GM23338 (cell line): ENCODE measurements around the gene PTGIS. TPM values are rescaled to one million over a fixed set of nuclear protein-coding genes. Genes with fewer than 3 reads are reported as not detected.

Source experiments
- ATAC-seq: fragments of 200-7000 bp; cut with Tn5 transposase; 3 replicates; pipeline ENCODE4 v1.9.1; 2020
- DNase-seq: peaks from one replicate; pipeline ENCODE4 v3.0.0-alpha.2; 2015; ENCODE audit warnings: low spot score
- H2AFZ ChIP-seq: fragments of 200-600 bp; sonication (generic); 2 replicates; pipeline ENCODE4 v1.8.0; 2016; ENCODE audit warnings: antibody characterized with exemption, mild to moderate bottlenecking, moderate library complexity
- H3F3A ChIP-seq: fragments of 200-600 bp; sonication (generic); replicated peaks from 2 replicates; pipeline ENCODE4 v1.8.0; 2017; ENCODE audit warnings: antibody characterized with exemption, mixed run types, low read depth
- H3K27ac ChIP-seq: fragments of 200-600 bp; sonication (generic); 2 replicates; pipeline ENCODE4 v1.6.1; 2016; ENCODE audit warnings: low read depth
- H3K27me3 ChIP-seq: fragments of 200-600 bp; sonication (generic); 2 replicates; pipeline ENCODE4 v1.8.0; 2016; ENCODE audit warnings: mild to moderate bottlenecking, mixed run types, moderate library complexity; ENCODE audit not compliant: insufficient read depth
- H3K36me3 ChIP-seq: fragments of 200-600 bp; sonication (generic); 2 replicates; pipeline ENCODE4 v1.8.0; 2016; ENCODE audit warnings: mild to moderate bottlenecking; ENCODE audit not compliant: insufficient read depth
- H3K4me1 ChIP-seq: fragments of 200-600 bp; sonication (generic); 2 replicates; pipeline ENCODE4 v1.8.0; 2016; ENCODE audit warnings: mild to moderate bottlenecking, moderate library complexity; ENCODE audit not compliant: insufficient read depth
- H3K4me2 ChIP-seq: fragments of 200-600 bp; sonication (generic); 2 replicates; pipeline ENCODE4 v1.7.1; 2017; ENCODE audit warnings: mixed run types
- H3K4me3 ChIP-seq: fragments of 200-600 bp; sonication (generic); 2 replicates; pipeline ENCODE4 v1.6.1; 2016; ENCODE audit warnings: mixed run types
- H3K79me2 ChIP-seq: fragments of 200-600 bp; sonication (generic); replicated peaks from 2 replicates; pipeline ENCODE4 v1.8.0; 2017; ENCODE audit warnings: mild to moderate bottlenecking; ENCODE audit not compliant: insufficient read depth
- H3K9me2 ChIP-seq: fragments of 200-600 bp; sonication (generic); 2 replicates; pipeline ENCODE4 v1.8.0; 2017; ENCODE audit not compliant: insufficient read depth
- H4K20me1 ChIP-seq: fragments of 200-600 bp; sonication (generic); replicated peaks from 2 replicates; pipeline ENCODE4 v1.8.0; 2017; ENCODE audit warnings: mild to moderate bottlenecking; ENCODE audit not compliant: insufficient read depth
- H3K27ac Mint-ChIP-seq: 2 replicates; pipeline ENCODE4 v1.8.0; 2020; ENCODE audit warnings: inconsistent platforms, mild to moderate bottlenecking, moderate library complexity, mixed read lengths
- H3K27me3 Mint-ChIP-seq: 3 replicates; pipeline ENCODE4 v1.8.0; 2022; ENCODE audit warnings: low read depth, mild to moderate bottlenecking, moderate library complexity, mixed read lengths, inconsistent platforms; ENCODE audit not compliant: insufficient read depth, poor library complexity
- H3K36me3 Mint-ChIP-seq: 3 replicates; pipeline ENCODE4 v1.8.0; 2021; ENCODE audit warnings: low read depth, mild to moderate bottlenecking, inconsistent platforms, moderate library complexity, mixed read lengths
- H3K4me1 Mint-ChIP-seq: 3 replicates; pipeline ENCODE4 v1.8.0; 2020; ENCODE audit warnings: mild to moderate bottlenecking, inconsistent platforms, mixed read lengths
- H3K4me3 Mint-ChIP-seq: 3 replicates; pipeline ENCODE4 v1.8.0; 2021; ENCODE audit warnings: moderate library complexity, mild to moderate bottlenecking, inconsistent platforms, mixed read lengths
- H3K9me3 Mint-ChIP-seq: 3 replicates; pipeline ENCODE4 v1.8.0; 2020; ENCODE audit warnings: moderate library complexity, mild to moderate bottlenecking, inconsistent platforms, mixed read lengths
- CREB1 ChIP-seq: fragments of 250-450 bp; sonication (Bioruptor Pico); IDR thresholded peaks from 2 replicates; pipeline ENCODE4 v1.5.0; 2020; ENCODE audit warnings: low read depth, mild to moderate bottlenecking, moderate library complexity
- CTCF ChIP-seq, 2 experiments: fragments of 200-600 bp in 1 of 2; sonication (generic) in 1 of 2; conservative IDR thresholded peaks; 2 replicates each; pipeline versions ENCODE4 v1.5.1 to v1.6.1; 2016 to 2017; ENCODE audit warnings: antibody characterized with exemption in 2 of 2, low read depth in 2 of 2, mild to moderate bottlenecking in 2 of 2, moderate library complexity in 1 of 2
- JUNB ChIP-seq: IDR thresholded peaks from one replicate; pipeline ENCODE4 v1.6.1; 2016; ENCODE audit warnings: antibody characterized with exemption; ENCODE audit not compliant: unreplicated experiment
- NANOG ChIP-seq: IDR thresholded peaks from 2 replicates; pipeline ENCODE4 v1.6.1; 2016; ENCODE audit warnings: antibody characterized with exemption, borderline replicate concordance
- STAT1 ChIP-seq: IDR thresholded peaks from one replicate; pipeline ENCODE4 v1.6.1; 2016; ENCODE audit warnings: antibody characterized with exemption; ENCODE audit not compliant: unreplicated experiment
- ZNF331 ChIP-seq: fragments of 250-450 bp; sonication (Bioruptor Pico); IDR thresholded peaks from 2 replicates; pipeline ENCODE4 v1.5.0; 2020; ENCODE audit warnings: low read depth, mild to moderate bottlenecking, moderate library complexity
- polyA plus RNA-seq: library from polyadenylated mRNA; unstranded; fragments of >200 nt; fragmentation: Nextera tagmentation; extraction: Ambion mirVana; gene quantifications from 2 replicates; pipeline ENCODE4 v1.2.1, GENCODE V29; 2016
- total RNA-seq: library from RNA; depleted of rRNA; stranded (reverse); fragments of >200 nt; shearing (Covaris generic); gene quantifications from 2 replicates; pipeline ENCODE4 v1.2.3, GENCODE V29; 2014
- TF ChIP-seq, protein P1 (sequence below): IDR thresholded peaks from 2 replicates; pipeline ENCODE4 v1.6.1; 2016; ENCODE audit warnings: antibody characterized with exemption
- TF ChIP-seq, protein P2 (sequence below): fragments of 250-450 bp; sonication (Bioruptor Pico); IDR thresholded peaks from 2 replicates; pipeline ENCODE4 v1.5.0; 2020; ENCODE audit warnings: mild to moderate bottlenecking, moderate library complexity

The PTGIS gene
- total and polyA plus RNA-seq, 2 experiments from 2014 or later = 6.6 to 28.7 TPM

GRCh38 chr20:49602345-49603208 lies 34.6 kb upstream of the PTGIS start:
- no peaks in the 10 kb centered on the region for H4K20me1 ChIP-seq
- H3K79me2 ChIP-seq = no peaks in the 10 kb centered on the region
- no peaks in the 10 kb centered on the region for H3K36me3 Mint-ChIP-seq
- no peaks in the 10 kb centered on the region for H3K36me3 ChIP-seq
- H3K27me3 ChIP-seq = no peaks in the 10 kb centered on the region
- H3F3A ChIP-seq = no peaks in the 10 kb centered on the region
- no peak overlapping the region for H3K4me3 Mint-ChIP-seq
- H3K4me3 ChIP-seq = no peak overlapping the region
- H3K27ac ChIP-seq = no peak overlapping the region
- DNase-seq (no peak), ATAC-seq (no peak)
- no peak overlapping the region for H3K4me2 ChIP-seq
- no peaks in the 10 kb centered on the region for H3K9me2 ChIP-seq
- no peak overlapping the region for H3K27ac Mint-ChIP-seq
- TF ChIP-seq, protein P1, sequence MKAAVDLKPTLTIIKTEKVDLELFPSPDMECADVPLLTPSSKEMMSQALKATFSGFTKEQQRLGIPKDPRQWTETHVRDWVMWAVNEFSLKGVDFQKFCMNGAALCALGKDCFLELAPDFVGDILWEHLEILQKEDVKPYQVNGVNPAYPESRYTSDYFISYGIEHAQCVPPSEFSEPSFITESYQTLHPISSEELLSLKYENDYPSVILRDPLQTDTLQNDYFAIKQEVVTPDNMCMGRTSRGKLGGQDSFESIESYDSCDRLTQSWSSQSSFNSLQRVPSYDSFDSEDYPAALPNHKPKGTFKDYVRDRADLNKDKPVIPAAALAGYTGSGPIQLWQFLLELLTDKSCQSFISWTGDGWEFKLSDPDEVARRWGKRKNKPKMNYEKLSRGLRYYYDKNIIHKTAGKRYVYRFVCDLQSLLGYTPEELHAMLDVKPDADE = no peak
- TF ChIP-seq CTCF (conservative IDR thresholded peaks at IDR 0.05; ENCODE audit: low read depth in 2 of 2) (no peak), CREB1 (CRISPR knock-in tag) (no peak), STAT1 (no peak), ZNF331 (no peak), JUNB (no peak), NANOG (no peak)
- TF ChIP-seq, protein P2, sequence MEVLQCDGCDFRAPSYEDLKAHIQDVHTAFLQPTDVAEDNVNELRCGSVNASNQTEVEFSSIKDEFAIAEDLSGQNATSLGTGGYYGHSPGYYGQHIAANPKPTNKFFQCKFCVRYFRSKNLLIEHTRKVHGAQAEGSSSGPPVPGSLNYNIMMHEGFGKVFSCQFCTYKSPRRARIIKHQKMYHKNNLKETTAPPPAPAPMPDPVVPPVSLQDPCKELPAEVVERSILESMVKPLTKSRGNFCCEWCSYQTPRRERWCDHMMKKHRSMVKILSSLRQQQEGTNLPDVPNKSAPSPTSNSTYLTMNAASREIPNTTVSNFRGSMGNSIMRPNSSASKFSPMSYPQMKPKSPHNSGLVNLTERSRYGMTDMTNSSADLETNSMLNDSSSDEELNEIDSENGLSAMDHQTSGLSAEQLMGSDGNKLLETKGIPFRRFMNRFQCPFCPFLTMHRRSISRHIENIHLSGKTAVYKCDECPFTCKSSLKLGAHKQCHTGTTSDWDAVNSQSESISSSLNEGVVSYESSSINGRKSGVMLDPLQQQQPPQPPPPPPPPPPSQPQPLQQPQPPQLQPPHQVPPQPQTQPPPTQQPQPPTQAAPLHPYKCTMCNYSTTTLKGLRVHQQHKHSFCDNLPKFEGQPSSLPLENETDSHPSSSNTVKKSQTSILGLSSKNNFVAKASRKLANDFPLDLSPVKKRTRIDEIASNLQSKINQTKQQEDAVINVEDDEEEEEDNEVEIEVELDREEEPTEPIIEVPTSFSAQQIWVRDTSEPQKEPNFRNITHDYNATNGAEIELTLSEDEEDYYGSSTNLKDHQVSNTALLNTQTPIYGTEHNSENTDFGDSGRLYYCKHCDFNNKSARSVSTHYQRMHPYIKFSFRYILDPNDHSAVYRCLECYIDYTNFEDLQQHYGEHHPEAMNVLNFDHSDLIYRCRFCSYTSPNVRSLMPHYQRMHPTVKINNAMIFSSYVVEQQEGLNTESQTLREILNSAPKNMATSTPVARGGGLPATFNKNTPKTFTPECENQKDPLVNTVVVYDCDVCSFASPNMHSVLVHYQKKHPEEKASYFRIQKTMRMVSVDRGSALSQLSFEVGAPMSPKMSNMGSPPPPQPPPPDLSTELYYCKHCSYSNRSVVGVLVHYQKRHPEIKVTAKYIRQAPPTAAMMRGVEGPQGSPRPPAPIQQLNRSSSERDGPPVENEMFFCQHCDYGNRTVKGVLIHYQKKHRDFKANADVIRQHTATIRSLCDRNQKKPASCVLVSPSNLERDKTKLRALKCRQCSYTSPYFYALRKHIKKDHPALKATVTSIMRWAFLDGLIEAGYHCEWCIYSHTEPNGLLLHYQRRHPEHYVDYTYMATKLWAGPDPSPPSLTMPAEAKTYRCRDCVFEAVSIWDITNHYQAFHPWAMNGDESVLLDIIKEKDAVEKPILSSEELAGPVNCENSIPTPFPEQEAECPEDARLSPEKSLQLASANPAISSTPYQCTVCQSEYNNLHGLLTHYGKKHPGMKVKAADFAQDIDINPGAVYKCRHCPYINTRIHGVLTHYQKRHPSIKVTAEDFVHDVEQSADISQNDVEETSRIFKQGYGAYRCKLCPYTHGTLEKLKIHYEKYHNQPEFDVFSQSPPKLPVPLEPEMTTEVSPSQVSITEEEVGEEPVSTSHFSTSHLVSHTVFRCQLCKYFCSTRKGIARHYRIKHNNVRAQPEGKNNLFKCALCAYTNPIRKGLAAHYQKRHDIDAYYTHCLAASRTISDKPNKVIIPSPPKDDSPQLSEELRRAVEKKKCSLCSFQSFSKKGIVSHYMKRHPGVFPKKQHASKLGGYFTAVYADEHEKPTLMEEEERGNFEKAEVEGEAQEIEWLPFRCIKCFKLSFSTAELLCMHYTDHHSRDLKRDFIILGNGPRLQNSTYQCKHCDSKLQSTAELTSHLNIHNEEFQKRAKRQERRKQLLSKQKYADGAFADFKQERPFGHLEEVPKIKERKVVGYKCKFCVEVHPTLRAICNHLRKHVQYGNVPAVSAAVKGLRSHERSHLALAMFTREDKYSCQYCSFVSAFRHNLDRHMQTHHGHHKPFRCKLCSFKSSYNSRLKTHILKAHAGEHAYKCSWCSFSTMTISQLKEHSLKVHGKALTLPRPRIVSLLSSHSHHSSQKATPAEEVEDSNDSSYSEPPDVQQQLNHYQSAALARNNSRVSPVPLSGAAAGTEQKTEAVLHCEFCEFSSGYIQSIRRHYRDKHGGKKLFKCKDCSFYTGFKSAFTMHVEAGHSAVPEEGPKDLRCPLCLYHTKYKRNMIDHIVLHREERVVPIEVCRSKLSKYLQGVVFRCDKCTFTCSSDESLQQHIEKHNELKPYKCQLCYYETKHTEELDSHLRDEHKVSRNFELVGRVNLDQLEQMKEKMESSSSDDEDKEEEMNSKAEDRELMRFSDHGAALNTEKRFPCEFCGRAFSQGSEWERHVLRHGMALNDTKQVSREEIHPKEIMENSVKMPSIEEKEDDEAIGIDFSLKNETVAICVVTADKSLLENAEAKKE (CRISPR knock-in tag) = no peak
- no peaks in the 10 kb centered on the region for H3K4me1 ChIP-seq
- peak overlapping the region; percentile 39; the same call in 1 of the 2 replicates for H2AFZ ChIP-seq
- H3K9me3 Mint-ChIP-seq = no peaks in the 10 kb centered on the region
- H3K4me1 Mint-ChIP-seq = no peaks in the 10 kb centered on the region
- H3K27me3 Mint-ChIP-seq = peaks cover 3% of the 10 kb centered on the region
